Measurements from ENCODE around the gene KCTD17.

DNA sequence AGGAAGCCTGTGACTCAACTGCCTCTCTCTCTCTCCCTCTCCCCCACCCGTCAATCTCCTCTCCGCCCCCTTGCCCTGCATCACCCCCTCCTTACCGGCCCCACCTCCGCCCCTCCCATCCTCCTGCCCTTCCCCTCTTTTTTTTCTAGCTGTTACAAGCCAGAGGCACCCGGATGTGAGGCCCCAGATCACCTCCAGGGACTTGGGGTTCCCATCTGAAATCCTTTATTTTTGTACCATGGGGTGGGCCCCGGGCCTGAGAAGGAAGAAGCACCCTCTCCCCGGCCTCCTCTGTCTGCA is 10.8 kb downstream of the KCTD17 start:
- no peak for TF ChIP-seq POLR2A (IDR thresholded peaks at IDR 0.05)
- TF ChIP-seq, protein P1, sequence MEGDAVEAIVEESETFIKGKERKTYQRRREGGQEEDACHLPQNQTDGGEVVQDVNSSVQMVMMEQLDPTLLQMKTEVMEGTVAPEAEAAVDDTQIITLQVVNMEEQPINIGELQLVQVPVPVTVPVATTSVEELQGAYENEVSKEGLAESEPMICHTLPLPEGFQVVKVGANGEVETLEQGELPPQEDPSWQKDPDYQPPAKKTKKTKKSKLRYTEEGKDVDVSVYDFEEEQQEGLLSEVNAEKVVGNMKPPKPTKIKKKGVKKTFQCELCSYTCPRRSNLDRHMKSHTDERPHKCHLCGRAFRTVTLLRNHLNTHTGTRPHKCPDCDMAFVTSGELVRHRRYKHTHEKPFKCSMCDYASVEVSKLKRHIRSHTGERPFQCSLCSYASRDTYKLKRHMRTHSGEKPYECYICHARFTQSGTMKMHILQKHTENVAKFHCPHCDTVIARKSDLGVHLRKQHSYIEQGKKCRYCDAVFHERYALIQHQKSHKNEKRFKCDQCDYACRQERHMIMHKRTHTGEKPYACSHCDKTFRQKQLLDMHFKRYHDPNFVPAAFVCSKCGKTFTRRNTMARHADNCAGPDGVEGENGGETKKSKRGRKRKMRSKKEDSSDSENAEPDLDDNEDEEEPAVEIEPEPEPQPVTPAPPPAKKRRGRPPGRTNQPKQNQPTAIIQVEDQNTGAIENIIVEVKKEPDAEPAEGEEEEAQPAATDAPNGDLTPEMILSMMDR (IDR thresholded peaks at IDR 0.05 in 8 of 11, conservative IDR thresholded peaks at IDR 0.05 in 3 of 11): no peak
